Endodermal cell (in vitro differentiated cells): ENCODE results near the gene TANGO2. TPM values are rescaled to one million over a fixed set of nuclear protein-coding genes. Genes with fewer than 3 reads are reported as not detected.
A peak's percentile ranks its signal among the peaks of the same experiment; 100 is the strongest.

Source experiments
- DNase-seq: peaks from one replicate; pipeline ENCODE4 v3.0.0-alpha.2; 2017
- H3K27ac ChIP-seq: 2 replicates; pipeline ENCODE4 v1.5.1; 2013; ENCODE audit warnings: mild to moderate bottlenecking, low read depth, low read length, moderate library complexity
- H3K27me3 ChIP-seq: 2 replicates; pipeline ENCODE4 v1.6.1; 2013; ENCODE audit warnings: mild to moderate bottlenecking, low read length, moderate library complexity; ENCODE audit not compliant: insufficient read depth, control insufficient read depth, poor library complexity, severe bottlenecking
- H3K36me3 ChIP-seq: 2 replicates; pipeline ENCODE4 v1.7.0; 2013; ENCODE audit warnings: mild to moderate bottlenecking, low read length, moderate library complexity; ENCODE audit not compliant: control insufficient read depth, insufficient read depth
- H3K4me1 ChIP-seq: one replicate; pipeline ENCODE4 v1.7.0; 2013; ENCODE audit warnings: low read length; ENCODE audit not compliant: control insufficient read depth, insufficient read depth
- H3K4me3 ChIP-seq: 2 replicates; pipeline ENCODE4 v1.5.1; 2013; ENCODE audit warnings: mild to moderate bottlenecking, low read length, moderate library complexity
- H3K9ac ChIP-seq: 2 replicates; pipeline ENCODE4 v1.6.1; 2013; ENCODE audit warnings: mild to moderate bottlenecking, low read length, moderate library complexity; ENCODE audit not compliant: poor library complexity, severe bottlenecking; ENCODE audit errors: extremely low read depth
- H3K9me3 ChIP-seq: 2 replicates; pipeline ENCODE4 v1.6.1; 2013; ENCODE audit warnings: mild to moderate bottlenecking, low read length, moderate library complexity; ENCODE audit not compliant: control insufficient read depth
- H3K27ac Mint-ChIP-seq: 2 replicates; pipeline ENCODE4 v1.8.0; 2020; ENCODE audit warnings: mixed read lengths
- H3K27me3 Mint-ChIP-seq: 2 replicates; pipeline ENCODE4 v1.8.0; 2021; ENCODE audit warnings: mild to moderate bottlenecking, mixed read lengths; ENCODE audit not compliant: insufficient read depth
- H3K36me3 Mint-ChIP-seq: 2 replicates; pipeline ENCODE4 v1.8.0; 2020; ENCODE audit warnings: low read depth, mixed read lengths
- H3K4me1 Mint-ChIP-seq: 2 replicates; pipeline ENCODE4 v1.8.0; 2020; ENCODE audit warnings: mixed read lengths
- H3K4me3 Mint-ChIP-seq: 2 replicates; pipeline ENCODE4 v1.8.0; 2020; ENCODE audit warnings: mild to moderate bottlenecking, moderate library complexity, mixed read lengths
- H3K9me3 Mint-ChIP-seq: 2 replicates; pipeline ENCODE4 v1.8.0; 2020; ENCODE audit warnings: mild to moderate bottlenecking, mixed read lengths
- CTCF ChIP-seq: fragments of 200-600 bp; sonication (generic); conservative IDR thresholded peaks from 2 replicates; pipeline ENCODE4 v1.5.0; 2021; ENCODE audit warnings: antibody characterized with exemption, mild to moderate bottlenecking
- WGBS, 2 experiments: methylation state at CpG; one replicate each; pipeline versions ENCODE4 v1.1.5 to v1.1.7; 2013; ENCODE audit warnings: missing lambda C conversion rate in 2 of 2, mixed read lengths in 1 of 2; ENCODE audit not compliant: insufficient coverage in 1 of 2, insufficient read length in 1 of 2; 5-methylcytosine and 5-hydroxymethylcytosine counted together
- total RNA-seq, 2 donors: library from RNA; stranded (reverse); fragmentation: NEBNext Ultra II Directional in 1 of 2; extraction: Animal tissue kit (Norgen Biotek cat#: 25700) in 1 of 2; gene quantifications; 2 replicates in 1 of 2; 3 replicates in 1 of 2; pipeline ENCODE4 v1.2.1, GENCODE V29; 2021

TANGO2 gene
- total RNA-seq, 2 donors from 2014 or later: 19.9 to 21.8 TPM

DNA sequence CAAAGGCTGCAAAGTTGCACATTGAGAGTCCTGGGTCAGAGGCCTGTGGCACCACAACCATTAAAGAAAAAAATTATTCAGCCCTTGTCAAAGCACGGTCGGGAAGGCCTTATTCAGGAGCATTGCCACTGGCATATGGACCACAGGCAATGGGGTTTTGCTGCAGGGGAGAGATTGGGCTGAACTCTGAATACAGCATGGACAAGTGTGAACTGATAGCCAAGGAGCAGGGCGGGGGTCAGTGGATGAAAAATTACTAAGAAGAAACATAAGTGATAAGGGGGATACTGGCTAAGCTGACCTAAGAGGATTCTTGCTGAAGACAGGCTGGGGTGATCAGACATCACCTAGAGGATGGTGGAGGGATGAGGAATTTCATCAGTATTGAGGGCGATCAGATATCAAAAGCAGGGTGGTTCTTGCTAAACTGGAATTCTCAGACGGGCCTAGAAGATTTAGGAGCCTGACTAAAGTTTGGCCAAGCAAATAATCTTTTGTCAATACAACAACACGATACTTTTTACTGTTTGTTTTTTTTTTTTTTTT, 55.8 kb downstream of the TANGO2 start:
- Histone ChIP-seq H3K36me3 (no peaks in the 10 kb centered on the region), H3K27ac (peak overlapping the region; percentile 44), H3K4me3 (no peak overlapping the region), H3K9ac (no peak overlapping the region), H3K27me3 (no peaks in the 10 kb centered on the region), H3K4me1 (no peaks in the 10 kb centered on the region), H3K9me3 (no peaks in the 10 kb centered on the region)
- Mint-ChIP-seq H3K4me1 (peaks cover 10% of the 10 kb centered on the region), H3K27ac (peak overlapping the region; percentile 3), H3K4me3 (no peak overlapping the region), H3K9me3 (no peaks in the 10 kb centered on the region), H3K27me3 (peaks cover 3% of the 10 kb centered on the region), H3K36me3 (no peaks in the 10 kb centered on the region)
- no peak for DNase-seq
- no peak for TF ChIP-seq CTCF
- 89 to 91% methylated on average over 5 of the region's 6 CpGs for WGBS, 2 experiments

GRCh38 chr22:20079745-20080444, 59.0 kb downstream of the TANGO2 start, which contains the start of gene DGCR8:
DGCR8 (plus strand) TSS chr22:20080241; CDS start chr22:20085964, 5,723 bp downstream.
- Histone ChIP-seq H3K4me1 (peaks cover 4% of the 10 kb centered on the region), H3K9ac (peak within 1 kb of the TSS; percentile 90), H3K9me3 (no peaks in the 10 kb centered on the region), H3K27me3 (no peaks in the 10 kb centered on the region), H3K36me3 (no peaks in the 10 kb centered on the region), H3K4me3 (peak within 1 kb of the TSS; percentile 95), H3K27ac (peak within 1 kb of the TSS; percentile 93)
- DNase-seq: peak; percentile 96
- no peak for TF ChIP-seq CTCF
- WGBS, 2 experiments: 0 to 2% methylated on average over 24 to 100 of the region's 100 CpGs
- Mint-ChIP-seq H3K4me1 (peaks cover 36% of the 10 kb centered on the region), H3K27me3 (no peaks in the 10 kb centered on the region), H3K27ac (peak within 1 kb of the TSS; percentile 96), H3K9me3 (no peaks in the 10 kb centered on the region), H3K4me3 (peak within 1 kb of the TSS; percentile 85), H3K36me3 (peaks cover 6% of the 10 kb centered on the region)

DNA sequence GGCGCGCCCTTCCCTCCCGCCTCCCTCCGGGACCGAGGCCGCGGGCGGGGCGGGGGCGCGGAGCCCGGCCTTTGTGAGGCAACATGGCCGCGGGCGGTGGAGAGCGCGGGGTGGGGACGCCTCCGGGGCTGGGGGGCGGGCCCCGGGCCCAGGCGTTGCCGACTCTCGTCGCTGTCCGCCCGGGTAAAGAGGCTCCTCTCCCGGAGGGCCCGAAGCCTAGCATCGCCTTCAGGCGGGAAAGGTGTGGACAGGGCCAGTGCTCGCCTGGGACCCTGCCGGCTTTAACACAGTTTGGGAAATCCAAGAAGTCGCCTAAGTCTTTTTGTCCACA, 59.5 kb downstream of the TANGO2 start:
- Histone ChIP-seq H3K9me3 (no peaks in the 10 kb centered on the region), H3K4me3 (peak overlapping the region; percentile 95), H3K4me1 (peaks cover 4% of the 10 kb centered on the region), H3K27me3 (no peaks in the 10 kb centered on the region), H3K36me3 (peaks cover 4% of the 10 kb centered on the region), H3K9ac (peak overlapping the region; percentile 90), H3K27ac (peak overlapping the region; percentile 93)
- Mint-ChIP-seq H3K9me3 (no peaks in the 10 kb centered on the region), H3K4me3 (peak overlapping the region; percentile 85), H3K4me1 (peaks cover 39% of the 10 kb centered on the region), H3K36me3 (peaks cover 10% of the 10 kb centered on the region), H3K27me3 (no peaks in the 10 kb centered on the region), H3K27ac (peak overlapping the region; percentile 96)
- 0% methylated on average over 4 to 34 of the region's 34 CpGs for WGBS, 2 experiments
- no peak for TF ChIP-seq CTCF
- DNase-seq: peak; percentile 81
